GM12873 (cell line): ENCODE results near the gene SH3BGRL2.

Source experiments
- CTCF ChIP-seq: IDR thresholded peaks from 2 replicates; pipeline ENCODE4 v1.5.1; 2012; ENCODE audit warnings: low read depth, mild to moderate bottlenecking, moderate library complexity, low read length, control low read depth; ENCODE audit not compliant: insufficient read depth; ENCODE audit errors: missing control alignments

The SH3BGRL2 gene

GRCh38 chr6:79687759-79688158, 56.6 kb downstream of the SH3BGRL2 start:
- no peak for TF ChIP-seq CTCF

GRCh38 chr6:79694156-79694555, 63.0 kb downstream of the SH3BGRL2 start:
- TF ChIP-seq CTCF, result no peak

GRCh38 chr6:79694623-79695343, 63.7 kb downstream of the SH3BGRL2 start:
- no peak for TF ChIP-seq CTCF

GRCh38 chr6:79697430-79697829, 66.3 kb downstream of the SH3BGRL2 start:
- TF ChIP-seq CTCF, result no peak

GRCh38 chr6:79699606-79700005, 68.5 kb downstream of the SH3BGRL2 start:
- TF ChIP-seq CTCF, result no peak

GRCh38 chr6:79702691-79703090, 71.6 kb downstream of the SH3BGRL2 start:
- TF ChIP-seq CTCF, result no peak

GRCh38 chr6:79704200-79704599, 73.1 kb downstream of the SH3BGRL2 start:
- TF ChIP-seq CTCF, result no peak
